DOHH2 (cell line): ENCODE data around the gene SULT1B1.

ENCODE experiments used
- EZH2phosphoT487 ChIP-seq: fragments of 200-600 bp; sonication (generic); IDR thresholded peaks from 2 replicates; pipeline ENCODE4 v1.6.1; 2017; ENCODE audit warnings: borderline replicate concordance, mild to moderate bottlenecking, antibody characterized with exemption, low read length, moderate library complexity, mixed read lengths
- TF ChIP-seq, protein P1 (sequence below): fragments of 200-600 bp; sonication (generic); IDR thresholded peaks from one replicate; pipeline ENCODE4 v1.5.1; 2014; ENCODE audit warnings: antibody characterized with exemption, mild to moderate bottlenecking, low read depth, low read length; ENCODE audit not compliant: poor library complexity, severe bottlenecking

DNA sequence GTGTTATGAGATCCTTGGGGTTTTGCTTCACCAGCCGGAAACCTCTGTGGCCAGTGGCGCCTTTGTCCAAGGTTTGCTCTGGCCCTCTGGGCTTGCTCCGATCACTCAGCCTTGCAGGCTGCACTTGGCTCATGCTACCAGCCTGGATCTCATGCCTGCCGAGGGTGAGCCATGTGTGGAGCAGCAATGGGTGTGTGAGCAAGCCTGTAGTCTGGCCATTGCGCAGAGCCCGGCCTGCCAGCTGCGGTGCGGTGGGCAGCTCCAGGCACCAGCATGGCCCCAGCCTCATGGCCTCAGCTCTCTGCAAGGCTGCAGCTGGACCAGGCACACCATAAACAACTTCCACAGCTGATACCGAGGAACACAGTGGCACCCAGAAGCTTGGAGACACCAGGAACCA is 17.8 kb downstream of the SULT1B1 start:
- TF ChIP-seq, protein P1, sequence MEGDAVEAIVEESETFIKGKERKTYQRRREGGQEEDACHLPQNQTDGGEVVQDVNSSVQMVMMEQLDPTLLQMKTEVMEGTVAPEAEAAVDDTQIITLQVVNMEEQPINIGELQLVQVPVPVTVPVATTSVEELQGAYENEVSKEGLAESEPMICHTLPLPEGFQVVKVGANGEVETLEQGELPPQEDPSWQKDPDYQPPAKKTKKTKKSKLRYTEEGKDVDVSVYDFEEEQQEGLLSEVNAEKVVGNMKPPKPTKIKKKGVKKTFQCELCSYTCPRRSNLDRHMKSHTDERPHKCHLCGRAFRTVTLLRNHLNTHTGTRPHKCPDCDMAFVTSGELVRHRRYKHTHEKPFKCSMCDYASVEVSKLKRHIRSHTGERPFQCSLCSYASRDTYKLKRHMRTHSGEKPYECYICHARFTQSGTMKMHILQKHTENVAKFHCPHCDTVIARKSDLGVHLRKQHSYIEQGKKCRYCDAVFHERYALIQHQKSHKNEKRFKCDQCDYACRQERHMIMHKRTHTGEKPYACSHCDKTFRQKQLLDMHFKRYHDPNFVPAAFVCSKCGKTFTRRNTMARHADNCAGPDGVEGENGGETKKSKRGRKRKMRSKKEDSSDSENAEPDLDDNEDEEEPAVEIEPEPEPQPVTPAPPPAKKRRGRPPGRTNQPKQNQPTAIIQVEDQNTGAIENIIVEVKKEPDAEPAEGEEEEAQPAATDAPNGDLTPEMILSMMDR = no peak
- no peak for TF ChIP-seq EZH2phosphoT487
